PC-9 (cell line): ENCODE data around the gene ZNF417. TPM values are rescaled to one million over a fixed set of nuclear protein-coding genes. Genes with fewer than 3 reads are reported as not detected.
"Not testable (repeated sequence)": the region's sequence is repeated elsewhere in the genome, so short reads cannot be mapped to it uniquely, and the experiment has no call there.

Source experiments
- Bru-seq: library from RNA; stranded (reverse); fragments of 400-500 nt; gene quantifications from one replicate; lab custom pipeline; 2021; lab: Mats Ljungman, UMichigan
- BruChase-seq, 2 experiments: library from RNA; stranded (reverse); fragments of 400-500 nt; gene quantifications; one replicate each; lab custom pipeline; 2021; lab: Mats Ljungman, UMichigan
- BruUV-seq: library from RNA; stranded (reverse); fragments of 400-500 nt; replicated peaks from 2 replicates; lab custom pipeline; 2021; lab: Mats Ljungman, UMichigan
- CTCF ChIA-PET: fragments of 300-600 bp; sonication (Branson Sonifier 250); formaldehyde crosslinking; loops from one replicate; lab custom pipeline; 2022; ENCODE audit warnings: antibody characterized with exemption; lab: Charles Lee
- POLR2A ChIA-PET: fragments of 300-600 bp; sonication (Branson Sonifier 250); formaldehyde crosslinking; loops from one replicate; lab custom pipeline; 2022; ENCODE audit warnings: antibody characterized with exemption; ENCODE audit not compliant: unreplicated experiment; lab: Charles Lee
- DNase-seq, 2 experiments: peaks; one replicate each; pipeline versions ENCODE4 v3.0.0 to v3.0.0-alpha.2; 2015 to 2022; ENCODE audit warnings: mixed read lengths in 1 of 2
- H2AFZ ChIP-seq: fragments of 200-600 bp; sonication (generic); 2 replicates; pipeline ENCODE4 v1.8.1; 2017; ENCODE audit warnings: antibody characterized with exemption
- H3F3A ChIP-seq: fragments of 200-600 bp; sonication (generic); 2 replicates; pipeline ENCODE4 v1.8.1; 2017; ENCODE audit warnings: antibody characterized with exemption, mild to moderate bottlenecking, low read depth; ENCODE audit not compliant: insufficient read depth
- H3K27ac ChIP-seq: fragments of 200-600 bp; sonication (generic); 2 replicates; pipeline ENCODE4 v1.6.1; 2016; ENCODE audit warnings: mixed run types
- H3K27me3 ChIP-seq: fragments of 200-600 bp; sonication (generic); 2 replicates; pipeline ENCODE4 v1.6.1; 2016; ENCODE audit warnings: low read depth, mixed run types; ENCODE audit not compliant: insufficient read depth
- H3K36me3 ChIP-seq: fragments of 200-600 bp; sonication (generic); 2 replicates; pipeline ENCODE4 v1.6.1; 2016; ENCODE audit warnings: low read depth, mixed run types
- H3K4me1 ChIP-seq: fragments of 200-600 bp; sonication (generic); replicated peaks from 2 replicates; pipeline ENCODE4 v1.6.1; 2016; ENCODE audit warnings: mixed run types; ENCODE audit not compliant: insufficient read depth
- H3K4me2 ChIP-seq: fragments of 200-600 bp; sonication (generic); 2 replicates; pipeline ENCODE4 v1.6.1; 2017; ENCODE audit warnings: mixed run types
- H3K4me3 ChIP-seq: fragments of 200-600 bp; sonication (generic); 2 replicates; pipeline ENCODE4 v1.6.1; 2016; ENCODE audit warnings: mixed run types
- H3K79me2 ChIP-seq: fragments of 200-600 bp; sonication (generic); 2 replicates; pipeline ENCODE4 v1.6.1; 2017; ENCODE audit warnings: low read depth, mixed run types
- H3K9me2 ChIP-seq: fragments of 200-600 bp; sonication (generic); 2 replicates; pipeline ENCODE4 v1.8.1; 2017; ENCODE audit warnings: mild to moderate bottlenecking; ENCODE audit not compliant: insufficient read depth
- H3K9me3 ChIP-seq: fragments of 200-600 bp; sonication (generic); 2 replicates; pipeline ENCODE4 v1.8.1; 2016; ENCODE audit warnings: low read depth; ENCODE audit not compliant: insufficient read depth
- H4K20me1 ChIP-seq: fragments of 200-600 bp; sonication (generic); 2 replicates; pipeline ENCODE4 v1.8.1; 2017; ENCODE audit not compliant: insufficient read depth
- EZH2 ChIP-seq: fragments of 200-600 bp; sonication (generic); IDR thresholded peaks from 2 replicates; pipeline ENCODE4 v1.8.0; 2017; ENCODE audit warnings: antibody characterized with exemption, low read depth
- intact Hi-C: fragments of 100-400 bp; cut with micrococcal nuclease; formaldehyde crosslinking; loops from one replicate; pipeline ENCODE4 v1.10.0; 2022; ENCODE audit not compliant: unreplicated experiment
- long read RNA-seq: library from polyadenylated mRNA; stranded (forward); transcript quantifications from one replicate; pipeline ENCODE4 v2.0.0, GENCODE V29; 2022
- total RNA-seq: library from RNA; stranded (reverse); gene quantifications from 2 replicates; pipeline ENCODE4 v1.2.3, GENCODE V29; 2021
- TF ChIP-seq, protein P1 (sequence below): fragments of 200-600 bp; sonication (generic); conservative IDR thresholded peaks from 2 replicates; pipeline ENCODE4 v1.6.1; 2017; ENCODE audit warnings: mixed run types, antibody characterized with exemption, mild to moderate bottlenecking, moderate library complexity

The ZNF417 gene
- 16.1 and 19.6 TPM in 2 replicates for total RNA-seq
- Bru-seq, nascent RNA: percentile 82 among the genes with signal in this experiment
- BruChase-seq, experiment 1, labeled RNA remaining after a 2-hour chase: percentile 90 among the genes with signal in this experiment
- BruChase-seq, experiment 2, labeled RNA remaining after a 6-hour chase: percentile 85 among the genes with signal in this experiment
- long read RNA-seq, partial matches to known transcripts: 1 of 2 reads
- long read RNA-seq, other reads (novel, unspliced or antisense): 1 of 2 reads

DNA sequence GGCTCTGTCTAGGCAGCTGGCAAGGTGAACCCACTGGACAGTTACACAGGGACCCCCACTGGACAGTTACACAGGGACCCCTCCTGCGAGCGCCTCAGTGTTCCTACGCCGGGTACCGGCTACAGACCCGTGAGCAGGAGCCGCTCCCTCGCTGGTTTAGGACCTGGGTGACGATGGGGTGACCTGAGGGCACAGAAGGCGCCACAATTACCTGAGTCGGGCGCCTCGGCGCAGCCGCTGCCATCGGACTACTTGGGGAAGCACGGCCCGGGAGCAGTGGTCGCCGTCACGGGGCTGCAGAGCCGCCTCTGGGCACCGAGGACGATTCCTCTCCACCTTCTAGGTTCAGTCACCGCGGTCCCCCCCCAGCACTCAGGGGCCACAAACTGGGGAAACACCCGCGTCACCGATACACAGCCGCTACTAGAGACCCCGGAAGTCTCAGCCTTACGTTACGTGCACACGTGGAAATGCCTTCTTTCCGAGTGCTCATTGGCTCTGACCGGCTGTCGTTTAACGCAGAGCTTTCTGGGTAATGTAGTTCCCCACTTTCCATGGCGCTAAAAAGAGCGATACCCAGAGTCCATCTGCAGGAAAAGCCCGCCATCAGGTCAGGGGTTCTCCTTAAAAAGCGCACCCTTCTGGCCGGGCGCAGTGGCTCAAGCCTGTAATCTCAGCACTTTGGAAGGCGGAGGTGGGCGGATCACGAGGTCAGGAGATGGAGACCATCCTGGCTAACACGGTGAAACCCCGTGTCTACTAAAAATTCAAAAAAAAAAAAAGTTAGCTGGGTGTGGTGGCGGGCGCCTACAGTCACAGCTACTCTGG lies at the start of gene ZNF417:
Gene ZNF417, minus strand, starts transcription at position 425 of the 828 bp plus-strand sequence. Its CDS starts 181 bp downstream, at position 244.
- H3K4me1 ChIP-seq, H3K27ac ChIP-seq, H3F3A ChIP-seq, H3K27me3 ChIP-seq, BruUV-seq, H4K20me1 ChIP-seq, H3K9me2 ChIP-seq: not testable (repeated sequence)
- DNase-seq: peak; percentile 82 to 94
- ChIA-PET POLR2A (interaction anchor here (0.6 to 1.2 kb wide), 4 partner anchors 97 to 1249 kb away, joined by 3 to 25 read pairs (median 4); partner anchors contain the start of gene ZNF551), CTCF (interaction anchor here (0.6 kb wide), 1 partner anchor 86 kb away, joined by 3 read pairs; no protein-coding TSS in a partner anchor)
- Histone ChIP-seq H3K36me3 (peaks cover 21% of the 10 kb centered on the region), H2AFZ (peak within 1 kb of the TSS; percentile 76), H3K9me3 (peaks cover 31% of the 10 kb centered on the region; the same call in 1 of the 2 replicates), H3K4me3 (peak within 1 kb of the TSS; percentile 63), H3K4me2 (peak within 1 kb of the TSS; percentile 98), H3K79me2 (peaks cover 18% of the 10 kb centered on the region)
- intact Hi-C loops: loop anchor here (1.0 to 5.0 kb wide), 2 partner anchors 337 to 439 kb away; partner anchors contain the start of gene ZNF772

GRCh38 chr19:57964761-57965160 lies 48.4 kb upstream of the ZNF417 start:
- H3K4me2 ChIP-seq: no peak overlapping the region
- H3F3A ChIP-seq: no peaks in the 10 kb centered on the region
- no peak for DNase-seq
- 0 out of 2 replicates have a peak, but pooled peaks cover 3% of the 10 kb centered on the region for H3K27me3 ChIP-seq
- H4K20me1 ChIP-seq: no peaks in the 10 kb centered on the region
- no peaks in the 10 kb centered on the region for H3K36me3 ChIP-seq
- POLR2A ChIA-PET: no interaction called here
- no peaks in the 10 kb centered on the region for H3K9me2 ChIP-seq
- H3K4me1 ChIP-seq: no peaks in the 10 kb centered on the region
- H3K79me2 ChIP-seq: no peaks in the 10 kb centered on the region
- intact Hi-C loops: no loop called here
- H3K27ac ChIP-seq: no peak overlapping the region
- no peak overlapping the region for H2AFZ ChIP-seq
- no peak overlapping the region for H3K4me3 ChIP-seq
- TF ChIP-seq EZH2: no peak
- TF ChIP-seq, protein P1, sequence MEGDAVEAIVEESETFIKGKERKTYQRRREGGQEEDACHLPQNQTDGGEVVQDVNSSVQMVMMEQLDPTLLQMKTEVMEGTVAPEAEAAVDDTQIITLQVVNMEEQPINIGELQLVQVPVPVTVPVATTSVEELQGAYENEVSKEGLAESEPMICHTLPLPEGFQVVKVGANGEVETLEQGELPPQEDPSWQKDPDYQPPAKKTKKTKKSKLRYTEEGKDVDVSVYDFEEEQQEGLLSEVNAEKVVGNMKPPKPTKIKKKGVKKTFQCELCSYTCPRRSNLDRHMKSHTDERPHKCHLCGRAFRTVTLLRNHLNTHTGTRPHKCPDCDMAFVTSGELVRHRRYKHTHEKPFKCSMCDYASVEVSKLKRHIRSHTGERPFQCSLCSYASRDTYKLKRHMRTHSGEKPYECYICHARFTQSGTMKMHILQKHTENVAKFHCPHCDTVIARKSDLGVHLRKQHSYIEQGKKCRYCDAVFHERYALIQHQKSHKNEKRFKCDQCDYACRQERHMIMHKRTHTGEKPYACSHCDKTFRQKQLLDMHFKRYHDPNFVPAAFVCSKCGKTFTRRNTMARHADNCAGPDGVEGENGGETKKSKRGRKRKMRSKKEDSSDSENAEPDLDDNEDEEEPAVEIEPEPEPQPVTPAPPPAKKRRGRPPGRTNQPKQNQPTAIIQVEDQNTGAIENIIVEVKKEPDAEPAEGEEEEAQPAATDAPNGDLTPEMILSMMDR: no peak
- CTCF ChIA-PET: interaction anchor here (0.6 kb wide), 1 partner anchor 539 kb away, joined by 4 read pairs; no protein-coding TSS in a partner anchor
- peaks cover 29% of the 10 kb centered on the region for H3K9me3 ChIP-seq
- BruUV-seq: no TSS peak

DNA sequence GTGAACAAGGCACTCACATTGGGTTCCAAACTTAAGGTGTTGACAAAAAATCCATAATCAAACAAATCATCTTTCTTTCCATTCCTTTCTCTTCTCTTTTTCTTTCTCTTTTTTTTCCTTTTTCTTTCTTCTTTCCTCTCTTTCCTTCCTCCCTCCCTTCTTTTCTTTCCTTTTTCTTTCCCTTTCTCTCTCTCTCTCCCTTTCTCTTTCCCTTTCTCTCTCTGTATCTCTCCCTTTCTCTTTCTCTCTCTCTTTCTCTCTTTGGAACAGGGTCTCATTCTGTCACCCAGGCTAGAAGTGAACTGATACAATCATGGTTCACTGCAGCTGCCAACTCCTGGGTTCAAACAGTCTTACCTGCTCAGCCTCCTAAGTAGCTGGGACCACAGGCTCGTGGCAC lies 45.4 kb upstream of the ZNF417 start:
- DNase-seq: no peak
- Histone ChIP-seq H3K4me2 (no peak overlapping the region), H3K36me3 (no peaks in the 10 kb centered on the region), H3K27ac (no peak overlapping the region), H3K4me1 (no peaks in the 10 kb centered on the region), H3K9me3 (peaks cover 17% of the 10 kb centered on the region), H2AFZ (0 out of 2 replicates have a peak overlapping the region, but pooled peaks have one; percentile 23), H3K4me3 (no peak overlapping the region), H3K27me3 (0 out of 2 replicates have a peak, but pooled peaks cover 3% of the 10 kb centered on the region), H3K9me2 (no peaks in the 10 kb centered on the region), H4K20me1 (no peaks in the 10 kb centered on the region), H3F3A (no peaks in the 10 kb centered on the region), H3K79me2 (no peaks in the 10 kb centered on the region)
- ChIA-PET POLR2A (no interaction called here), CTCF (no interaction called here)
- BruUV-seq: no TSS peak
- TF ChIP-seq EZH2: no peak
- TF ChIP-seq, protein P1: no peak
- intact Hi-C loops: no loop called here
